ENCODE results near the gene R3HCC1L. TPM values are rescaled to one million over a fixed set of nuclear protein-coding genes. Genes with fewer than 3 reads are reported as not detected.

R3HCC1L gene
- total RNA-seq, 4 donors from 2014 or later, result 9.0 to 11.6 (median 9.9) TPM

GRCh38 chr10:98208925-98209324 is 74.5 kb downstream of the R3HCC1L start:
- Histone ChIP-seq H3K36me3 (peaks cover 0 to 21% (median 10%) of the 10 kb centered on the region in 4 donors), H3K27me3 (no peaks in the 10 kb centered on the region), H3K27ac (replicated peaks in 1 of 4) (no peak overlapping the region), H3K4me1 (peaks cover 0 to 25% (median 13%) of the 10 kb centered on the region in 4 donors), H3K4me3 (no peak overlapping the region), H3K9me3 (no peaks in the 10 kb centered on the region)
- 98% methylated on average over 2 of the region's 2 CpGs for WGBS
- no peak for TF ChIP-seq CTCF (IDR thresholded peaks at IDR 0.05)
- TF ChIP-seq EP300 (IDR thresholded peaks at IDR 0.05), result no peak
- TF ChIP-seq POLR2A (IDR thresholded peaks at IDR 0.05; ENCODE audit: low read depth), result no peak
- no peak for TF ChIP-seq POLR2AphosphoS5 (IDR thresholded peaks at IDR 0.05)
- DNase-seq (ENCODE audit: extremely low spot score), result no peak
- intact Hi-C loops (cut with DNase I), result no loop called here

GRCh38 chr10:98209441-98209840 is 75.0 kb downstream of the R3HCC1L start:
- H3K4me3 ChIP-seq, result no peak overlapping the region
- H3K36me3 ChIP-seq, result peaks cover 0 to 21% (median 10%) of the 10 kb centered on the region in 4 donors
- WGBS, result 93% methylated on average over 4 of the region's 4 CpGs
- no peak overlapping the region for H3K27ac ChIP-seq (replicated peaks in 1 of 4)
- no peak for TF ChIP-seq EP300 (IDR thresholded peaks at IDR 0.05)
- no peaks in the 10 kb centered on the region for H3K9me3 ChIP-seq
- peaks cover 0 to 25% (median 13%) of the 10 kb centered on the region in 4 donors for H3K4me1 ChIP-seq
- no peaks in the 10 kb centered on the region for H3K27me3 ChIP-seq
- intact Hi-C loops (cut with DNase I), result no loop called here
- DNase-seq (ENCODE audit: extremely low spot score), result no peak

GRCh38 chr10:98212196-98212595 is 77.7 kb downstream of the R3HCC1L start:
- Histone ChIP-seq H3K27ac (replicated peaks in 1 of 4) (no peak overlapping the region), H3K4me1 (peaks cover 0 to 25% (median 13%) of the 10 kb centered on the region in 4 donors), H3K36me3 (peaks cover 0 to 21% (median 10%) of the 10 kb centered on the region in 4 donors), H3K27me3 (no peaks in the 10 kb centered on the region), H3K4me3 (no peak overlapping the region), H3K9me3 (peaks cover 0 to 2% (median 0%) of the 10 kb centered on the region in 4 donors)
- WGBS, result 29% methylated on average over 1 of the region's 1 CpG
- no peak for DNase-seq (ENCODE audit: extremely low spot score)
- TF ChIP-seq POLR2A (IDR thresholded peaks at IDR 0.05; ENCODE audit: low read depth) (no peak), POLR2AphosphoS5 (IDR thresholded peaks at IDR 0.05) (no peak), CTCF (IDR thresholded peaks at IDR 0.05) (no peak), EP300 (IDR thresholded peaks at IDR 0.05) (no peak)
- intact Hi-C loops (cut with DNase I), result no loop called here

GRCh38 chr10:98213740-98214139 is 79.3 kb downstream of the R3HCC1L start:
- H3K4me1 ChIP-seq, result peaks cover 0 to 25% (median 13%) of the 10 kb centered on the region in 4 donors
- no peaks in the 10 kb centered on the region for H3K27me3 ChIP-seq
- intact Hi-C loops (cut with DNase I), result no loop called here
- H3K36me3 ChIP-seq, result peaks cover 0 to 11% (median 5%) of the 10 kb centered on the region in 4 donors
- peaks cover 0 to 8% (median 3%) of the 10 kb centered on the region in 4 donors for H3K9me3 ChIP-seq
- H3K27ac ChIP-seq (replicated peaks in 1 of 4), result no peak overlapping the region
- DNase-seq (ENCODE audit: extremely low spot score), result no peak
- WGBS, result 94% methylated on average over 1 of the region's 1 CpG
- no peak overlapping the region for H3K4me3 ChIP-seq
- TF ChIP-seq POLR2AphosphoS5 (IDR thresholded peaks at IDR 0.05) (no peak), POLR2A (IDR thresholded peaks at IDR 0.05; ENCODE audit: low read depth) (no peak), CTCF (IDR thresholded peaks at IDR 0.05) (no peak), EP300 (IDR thresholded peaks at IDR 0.05) (no peak)

GRCh38 chr10:98215373-98215772 is 80.9 kb downstream of the R3HCC1L start:
- intact Hi-C loops (cut with DNase I), result no loop called here
- no peak overlapping the region for H3K4me3 ChIP-seq
- no peaks in the 10 kb centered on the region for H3K36me3 ChIP-seq
- no peak overlapping the region for H3K27ac ChIP-seq (replicated peaks in 1 of 4)
- no peak for TF ChIP-seq POLR2AphosphoS5 (IDR thresholded peaks at IDR 0.05)
- no peak for TF ChIP-seq EP300 (IDR thresholded peaks at IDR 0.05)
- no peak for TF ChIP-seq CTCF (IDR thresholded peaks at IDR 0.05)
- TF ChIP-seq POLR2A (IDR thresholded peaks at IDR 0.05; ENCODE audit: low read depth), result no peak
- WGBS, result 95% methylated on average over 2 of the region's 2 CpGs
- DNase-seq (ENCODE audit: extremely low spot score), result no peak
- no peaks in the 10 kb centered on the region for H3K27me3 ChIP-seq
- H3K9me3 ChIP-seq, result peaks cover 0 to 18% (median 15%) of the 10 kb centered on the region in 4 donors
- peaks cover 0 to 25% (median 13%) of the 10 kb centered on the region in 4 donors for H3K4me1 ChIP-seq
